GM23338 (cell line): ENCODE results near the gene KLHDC9. TPM values are rescaled to one million over a fixed set of nuclear protein-coding genes. Genes with fewer than 3 reads are reported as not detected.

ENCODE experiments used
- ATAC-seq: fragments of 200-7000 bp; cut with Tn5 transposase; 3 replicates; pipeline ENCODE4 v1.9.1; 2020
- DNase-seq: peaks from one replicate; pipeline ENCODE4 v3.0.0-alpha.2; 2015; ENCODE audit warnings: low spot score
- H2AFZ ChIP-seq: fragments of 200-600 bp; sonication (generic); 2 replicates; pipeline ENCODE4 v1.8.0; 2016; ENCODE audit warnings: antibody characterized with exemption, mild to moderate bottlenecking, moderate library complexity
- H3F3A ChIP-seq: fragments of 200-600 bp; sonication (generic); replicated peaks from 2 replicates; pipeline ENCODE4 v1.8.0; 2017; ENCODE audit warnings: antibody characterized with exemption, mixed run types, low read depth
- H3K27ac ChIP-seq: fragments of 200-600 bp; sonication (generic); 2 replicates; pipeline ENCODE4 v1.6.1; 2016; ENCODE audit warnings: low read depth
- H3K27me3 ChIP-seq: fragments of 200-600 bp; sonication (generic); 2 replicates; pipeline ENCODE4 v1.8.0; 2016; ENCODE audit warnings: mild to moderate bottlenecking, mixed run types, moderate library complexity; ENCODE audit not compliant: insufficient read depth
- H3K36me3 ChIP-seq: fragments of 200-600 bp; sonication (generic); 2 replicates; pipeline ENCODE4 v1.8.0; 2016; ENCODE audit warnings: mild to moderate bottlenecking; ENCODE audit not compliant: insufficient read depth
- H3K4me1 ChIP-seq: fragments of 200-600 bp; sonication (generic); 2 replicates; pipeline ENCODE4 v1.8.0; 2016; ENCODE audit warnings: mild to moderate bottlenecking, moderate library complexity; ENCODE audit not compliant: insufficient read depth
- H3K4me2 ChIP-seq: fragments of 200-600 bp; sonication (generic); 2 replicates; pipeline ENCODE4 v1.7.1; 2017; ENCODE audit warnings: mixed run types
- H3K4me3 ChIP-seq: fragments of 200-600 bp; sonication (generic); 2 replicates; pipeline ENCODE4 v1.6.1; 2016; ENCODE audit warnings: mixed run types
- H3K79me2 ChIP-seq: fragments of 200-600 bp; sonication (generic); replicated peaks from 2 replicates; pipeline ENCODE4 v1.8.0; 2017; ENCODE audit warnings: mild to moderate bottlenecking; ENCODE audit not compliant: insufficient read depth
- H3K9me2 ChIP-seq: fragments of 200-600 bp; sonication (generic); 2 replicates; pipeline ENCODE4 v1.8.0; 2017; ENCODE audit not compliant: insufficient read depth
- H4K20me1 ChIP-seq: fragments of 200-600 bp; sonication (generic); replicated peaks from 2 replicates; pipeline ENCODE4 v1.8.0; 2017; ENCODE audit warnings: mild to moderate bottlenecking; ENCODE audit not compliant: insufficient read depth
- H3K27ac Mint-ChIP-seq: 2 replicates; pipeline ENCODE4 v1.8.0; 2020; ENCODE audit warnings: inconsistent platforms, mild to moderate bottlenecking, moderate library complexity, mixed read lengths
- H3K27me3 Mint-ChIP-seq: 3 replicates; pipeline ENCODE4 v1.8.0; 2022; ENCODE audit warnings: low read depth, mild to moderate bottlenecking, moderate library complexity, mixed read lengths, inconsistent platforms; ENCODE audit not compliant: insufficient read depth, poor library complexity
- H3K36me3 Mint-ChIP-seq: 3 replicates; pipeline ENCODE4 v1.8.0; 2021; ENCODE audit warnings: low read depth, mild to moderate bottlenecking, inconsistent platforms, moderate library complexity, mixed read lengths
- H3K4me1 Mint-ChIP-seq: 3 replicates; pipeline ENCODE4 v1.8.0; 2020; ENCODE audit warnings: mild to moderate bottlenecking, inconsistent platforms, mixed read lengths
- H3K4me3 Mint-ChIP-seq: 3 replicates; pipeline ENCODE4 v1.8.0; 2021; ENCODE audit warnings: moderate library complexity, mild to moderate bottlenecking, inconsistent platforms, mixed read lengths
- H3K9me3 Mint-ChIP-seq: 3 replicates; pipeline ENCODE4 v1.8.0; 2020; ENCODE audit warnings: moderate library complexity, mild to moderate bottlenecking, inconsistent platforms, mixed read lengths
- CREB1 ChIP-seq: fragments of 250-450 bp; sonication (Bioruptor Pico); IDR thresholded peaks from 2 replicates; pipeline ENCODE4 v1.5.0; 2020; ENCODE audit warnings: low read depth, mild to moderate bottlenecking, moderate library complexity
- EZH2 ChIP-seq: fragments of 200-600 bp; sonication (generic); IDR thresholded peaks from one replicate; pipeline ENCODE4 v1.8.0; 2017; ENCODE audit warnings: antibody characterized with exemption, mild to moderate bottlenecking, low read depth; ENCODE audit not compliant: unreplicated experiment
- EZH2phosphoT487 ChIP-seq: fragments of 200-600 bp; sonication (generic); IDR thresholded peaks from one replicate; pipeline ENCODE4 v1.8.1; 2018; ENCODE audit warnings: antibody characterized with exemption; ENCODE audit not compliant: unreplicated experiment
- JUNB ChIP-seq: IDR thresholded peaks from one replicate; pipeline ENCODE4 v1.6.1; 2016; ENCODE audit warnings: antibody characterized with exemption; ENCODE audit not compliant: unreplicated experiment
- NANOG ChIP-seq: IDR thresholded peaks from 2 replicates; pipeline ENCODE4 v1.6.1; 2016; ENCODE audit warnings: antibody characterized with exemption, borderline replicate concordance
- POLR2AphosphoS5 ChIP-seq: IDR thresholded peaks from 2 replicates; pipeline ENCODE4 v1.6.1; 2016; ENCODE audit warnings: antibody characterized with exemption, low read depth
- STAT1 ChIP-seq: IDR thresholded peaks from one replicate; pipeline ENCODE4 v1.6.1; 2016; ENCODE audit warnings: antibody characterized with exemption; ENCODE audit not compliant: unreplicated experiment
- ZNF114 ChIP-seq: fragments of 250-450 bp; sonication (Bioruptor Pico); IDR thresholded peaks from 2 replicates; pipeline ENCODE4 v1.5.0; 2020; ENCODE audit warnings: mild to moderate bottlenecking, moderate library complexity
- polyA plus RNA-seq: library from polyadenylated mRNA; unstranded; fragments of >200 nt; fragmentation: Nextera tagmentation; extraction: Ambion mirVana; gene quantifications from 2 replicates; pipeline ENCODE4 v1.2.1, GENCODE V29; 2016
- total RNA-seq: library from RNA; depleted of rRNA; stranded (reverse); fragments of >200 nt; shearing (Covaris generic); gene quantifications from 2 replicates; pipeline ENCODE4 v1.2.3, GENCODE V29; 2014
- TF ChIP-seq, protein P1 (sequence below): IDR thresholded peaks from one replicate; pipeline ENCODE4 v1.6.1; 2018; ENCODE audit warnings: antibody characterized with exemption; ENCODE audit not compliant: unreplicated experiment
- TF ChIP-seq, protein P2 (sequence below), 2 experiments: fragments of 200-600 bp in 1 of 2; sonication (generic) in 1 of 2; conservative IDR thresholded peaks; 2 replicates each; pipeline versions ENCODE4 v1.5.1 to v1.6.1; 2016 to 2017; ENCODE audit warnings: antibody characterized with exemption in 2 of 2, low read depth in 2 of 2, mild to moderate bottlenecking in 2 of 2, moderate library complexity in 1 of 2
- TF ChIP-seq, protein P3 (sequence below): IDR thresholded peaks from 2 replicates; pipeline ENCODE4 v1.6.1; 2016; ENCODE audit warnings: antibody characterized with exemption

The KLHDC9 gene
- total and polyA plus RNA-seq, 2 experiments from 2014 or later = 5.6 to 6.6 TPM

DNA sequence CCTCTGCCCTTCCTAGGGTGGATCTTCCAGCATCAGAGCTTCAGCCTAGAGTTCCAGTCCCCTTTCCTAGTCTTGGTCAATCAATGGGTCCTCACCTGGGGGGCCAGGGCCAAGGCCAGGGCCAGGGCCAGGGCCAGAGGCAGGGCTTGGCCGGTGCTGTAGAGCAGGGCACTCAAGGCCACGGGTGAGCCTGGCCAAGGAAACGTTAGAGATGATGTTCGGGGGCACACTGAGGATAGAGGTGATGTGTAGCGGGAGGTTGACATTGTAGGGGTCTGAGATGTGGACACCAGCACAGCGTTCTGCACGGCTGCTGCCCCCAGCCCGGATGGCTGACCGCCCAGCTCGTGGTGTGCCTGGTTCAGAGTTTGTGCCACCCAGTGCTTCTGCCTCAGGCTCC, 46.9 kb upstream of the KLHDC9 start:
- H3K27me3 Mint-ChIP-seq = peaks cover 18% of the 10 kb centered on the region
- peaks cover 5% of the 10 kb centered on the region; the same call in 1 of the 3 replicates for H3K4me1 Mint-ChIP-seq

DNA sequence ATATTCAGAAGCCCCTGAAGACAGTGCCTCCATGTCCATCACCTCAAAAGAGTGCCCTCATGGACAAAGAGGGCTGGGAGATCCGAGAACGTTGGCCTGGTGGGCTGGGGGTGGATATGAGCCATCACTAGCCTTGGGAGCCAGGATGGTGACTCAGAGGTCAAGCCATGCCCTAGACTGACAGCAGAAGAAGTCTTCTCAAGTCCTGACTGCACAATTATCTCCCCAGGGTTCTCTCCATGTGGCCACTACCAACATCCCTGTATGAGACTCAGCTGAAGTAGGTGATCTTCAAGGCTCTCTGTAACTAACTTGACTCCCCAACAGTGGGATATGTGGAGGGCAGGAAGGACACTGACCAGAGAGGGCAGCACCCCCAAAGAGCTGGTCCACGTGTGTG, 45.3 kb upstream of the KLHDC9 start:
- peaks cover 7% of the 10 kb centered on the region for H3K36me3 Mint-ChIP-seq
- Histone ChIP-seq H3K79me2 (no peaks in the 10 kb centered on the region), H3K27ac (no peak overlapping the region), H4K20me1 (no peaks in the 10 kb centered on the region), H3K9me2 (no peaks in the 10 kb centered on the region; the same call in 1 of the 2 replicates), H3K27me3 (no peaks in the 10 kb centered on the region; the same call in 1 of the 2 replicates), H2AFZ (no peak overlapping the region), H3F3A (no peaks in the 10 kb centered on the region), H3K4me2 (no peak overlapping the region), H3K4me3 (no peak overlapping the region), H3K36me3 (no peaks in the 10 kb centered on the region), H3K4me1 (no peaks in the 10 kb centered on the region)
- H3K4me1 Mint-ChIP-seq = no peaks in the 10 kb centered on the region
- H3K27me3 Mint-ChIP-seq = peaks cover 22% of the 10 kb centered on the region
- no peak overlapping the region for H3K27ac Mint-ChIP-seq
- no peak for ATAC-seq
- peaks cover 19% of the 10 kb centered on the region for H3K9me3 Mint-ChIP-seq
- no peak overlapping the region for H3K4me3 Mint-ChIP-seq
- no peak for DNase-seq
- TF ChIP-seq EZH2phosphoT487 (no peak), EZH2 (no peak), POLR2AphosphoS5 (no peak), STAT1 (no peak), NANOG (no peak)
- TF ChIP-seq, protein P1, sequence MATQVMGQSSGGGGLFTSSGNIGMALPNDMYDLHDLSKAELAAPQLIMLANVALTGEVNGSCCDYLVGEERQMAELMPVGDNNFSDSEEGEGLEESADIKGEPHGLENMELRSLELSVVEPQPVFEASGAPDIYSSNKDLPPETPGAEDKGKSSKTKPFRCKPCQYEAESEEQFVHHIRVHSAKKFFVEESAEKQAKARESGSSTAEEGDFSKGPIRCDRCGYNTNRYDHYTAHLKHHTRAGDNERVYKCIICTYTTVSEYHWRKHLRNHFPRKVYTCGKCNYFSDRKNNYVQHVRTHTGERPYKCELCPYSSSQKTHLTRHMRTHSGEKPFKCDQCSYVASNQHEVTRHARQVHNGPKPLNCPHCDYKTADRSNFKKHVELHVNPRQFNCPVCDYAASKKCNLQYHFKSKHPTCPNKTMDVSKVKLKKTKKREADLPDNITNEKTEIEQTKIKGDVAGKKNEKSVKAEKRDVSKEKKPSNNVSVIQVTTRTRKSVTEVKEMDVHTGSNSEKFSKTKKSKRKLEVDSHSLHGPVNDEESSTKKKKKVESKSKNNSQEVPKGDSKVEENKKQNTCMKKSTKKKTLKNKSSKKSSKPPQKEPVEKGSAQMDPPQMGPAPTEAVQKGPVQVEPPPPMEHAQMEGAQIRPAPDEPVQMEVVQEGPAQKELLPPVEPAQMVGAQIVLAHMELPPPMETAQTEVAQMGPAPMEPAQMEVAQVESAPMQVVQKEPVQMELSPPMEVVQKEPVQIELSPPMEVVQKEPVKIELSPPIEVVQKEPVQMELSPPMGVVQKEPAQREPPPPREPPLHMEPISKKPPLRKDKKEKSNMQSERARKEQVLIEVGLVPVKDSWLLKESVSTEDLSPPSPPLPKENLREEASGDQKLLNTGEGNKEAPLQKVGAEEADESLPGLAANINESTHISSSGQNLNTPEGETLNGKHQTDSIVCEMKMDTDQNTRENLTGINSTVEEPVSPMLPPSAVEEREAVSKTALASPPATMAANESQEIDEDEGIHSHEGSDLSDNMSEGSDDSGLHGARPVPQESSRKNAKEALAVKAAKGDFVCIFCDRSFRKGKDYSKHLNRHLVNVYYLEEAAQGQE = no peak
- TF ChIP-seq, protein P2, sequence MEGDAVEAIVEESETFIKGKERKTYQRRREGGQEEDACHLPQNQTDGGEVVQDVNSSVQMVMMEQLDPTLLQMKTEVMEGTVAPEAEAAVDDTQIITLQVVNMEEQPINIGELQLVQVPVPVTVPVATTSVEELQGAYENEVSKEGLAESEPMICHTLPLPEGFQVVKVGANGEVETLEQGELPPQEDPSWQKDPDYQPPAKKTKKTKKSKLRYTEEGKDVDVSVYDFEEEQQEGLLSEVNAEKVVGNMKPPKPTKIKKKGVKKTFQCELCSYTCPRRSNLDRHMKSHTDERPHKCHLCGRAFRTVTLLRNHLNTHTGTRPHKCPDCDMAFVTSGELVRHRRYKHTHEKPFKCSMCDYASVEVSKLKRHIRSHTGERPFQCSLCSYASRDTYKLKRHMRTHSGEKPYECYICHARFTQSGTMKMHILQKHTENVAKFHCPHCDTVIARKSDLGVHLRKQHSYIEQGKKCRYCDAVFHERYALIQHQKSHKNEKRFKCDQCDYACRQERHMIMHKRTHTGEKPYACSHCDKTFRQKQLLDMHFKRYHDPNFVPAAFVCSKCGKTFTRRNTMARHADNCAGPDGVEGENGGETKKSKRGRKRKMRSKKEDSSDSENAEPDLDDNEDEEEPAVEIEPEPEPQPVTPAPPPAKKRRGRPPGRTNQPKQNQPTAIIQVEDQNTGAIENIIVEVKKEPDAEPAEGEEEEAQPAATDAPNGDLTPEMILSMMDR (conservative IDR thresholded peaks at IDR 0.05; ENCODE audit: low read depth in 2 of 2) = no peak

More for the DNA sequence above, 46.9 kb upstream of the KLHDC9 start:
- no peaks in the 10 kb centered on the region for H3K79me2 ChIP-seq
- no peak for DNase-seq
- no peaks in the 10 kb centered on the region for H3K36me3 ChIP-seq
- no peak overlapping the region for H3K27ac ChIP-seq
- TF ChIP-seq EZH2 (no peak), JUNB (no peak), POLR2AphosphoS5 (no peak), ZNF114 (no peak), EZH2phosphoT487 (no peak), CREB1 (no peak)
- TF ChIP-seq, protein P3, sequence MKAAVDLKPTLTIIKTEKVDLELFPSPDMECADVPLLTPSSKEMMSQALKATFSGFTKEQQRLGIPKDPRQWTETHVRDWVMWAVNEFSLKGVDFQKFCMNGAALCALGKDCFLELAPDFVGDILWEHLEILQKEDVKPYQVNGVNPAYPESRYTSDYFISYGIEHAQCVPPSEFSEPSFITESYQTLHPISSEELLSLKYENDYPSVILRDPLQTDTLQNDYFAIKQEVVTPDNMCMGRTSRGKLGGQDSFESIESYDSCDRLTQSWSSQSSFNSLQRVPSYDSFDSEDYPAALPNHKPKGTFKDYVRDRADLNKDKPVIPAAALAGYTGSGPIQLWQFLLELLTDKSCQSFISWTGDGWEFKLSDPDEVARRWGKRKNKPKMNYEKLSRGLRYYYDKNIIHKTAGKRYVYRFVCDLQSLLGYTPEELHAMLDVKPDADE = no peak
- TF ChIP-seq, protein P2 (conservative IDR thresholded peaks at IDR 0.05; ENCODE audit: low read depth in 2 of 2) = no peak
- H2AFZ ChIP-seq = no peak overlapping the region
- no peak overlapping the region for H3K27ac Mint-ChIP-seq
- H4K20me1 ChIP-seq = no peaks in the 10 kb centered on the region
- H3F3A ChIP-seq = no peaks in the 10 kb centered on the region
- ATAC-seq = no peak
- peaks cover 15% of the 10 kb centered on the region for H3K9me2 ChIP-seq
- H3K4me3 Mint-ChIP-seq = no peak overlapping the region
- H3K36me3 Mint-ChIP-seq = peaks cover 21% of the 10 kb centered on the region
- peaks cover 35% of the 10 kb centered on the region for H3K9me3 Mint-ChIP-seq
- H3K4me1 ChIP-seq = no peaks in the 10 kb centered on the region
- no peak overlapping the region for H3K4me3 ChIP-seq
- H3K27me3 ChIP-seq = peaks cover 5% of the 10 kb centered on the region; the same call in 1 of the 2 replicates
- no peak overlapping the region for H3K4me2 ChIP-seq
